Measurements from ENCODE around the gene LYSMD3. TPM values are rescaled to one million over a fixed set of nuclear protein-coding genes. Genes with fewer than 3 reads are reported as not detected.

LYSMD3 gene
- total and polyA plus RNA-seq, 10 of the 15 experiments (the other 5 are each of a cell fraction or from before 2014, with no cell fraction given): 3.9 to 22.5 (median 12.6) TPM

DNA sequence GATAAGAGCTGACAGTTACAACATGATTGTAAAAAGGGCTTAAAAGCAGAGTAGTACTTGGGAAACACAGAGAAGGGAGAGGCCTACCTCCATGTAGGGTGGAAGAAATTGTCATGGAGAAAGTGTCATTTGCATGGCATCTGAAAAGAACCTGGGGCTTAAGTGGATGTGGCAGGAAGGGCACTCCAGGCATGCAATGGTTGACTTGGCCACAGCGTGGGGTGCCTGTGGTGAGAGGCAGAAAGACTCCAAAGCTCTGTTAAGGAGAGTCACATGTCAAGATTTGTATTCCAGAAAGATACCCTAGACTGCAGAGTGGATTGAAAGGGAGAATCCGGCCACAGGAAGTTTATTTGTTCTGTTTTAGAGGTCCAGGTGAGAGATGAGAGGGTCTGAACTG lies 52.3 kb downstream of the LYSMD3 start:
- H3K27me3 ChIP-seq (replicated peaks in 1 of 2; ENCODE audit: control insufficient read depth in 2 of 2, insufficient read depth in 2 of 2, low read length in 1 of 2): no peaks in the 10 kb centered on the region
- no peak overlapping the region for H3K27ac ChIP-seq (ENCODE audit: control insufficient read depth, insufficient read depth)
- H3K4me1 ChIP-seq (ENCODE audit: control insufficient read depth, insufficient read depth, low read length): peaks cover 3% of the 10 kb centered on the region; the same call in 1 of the 2 replicates
- ChIA-PET POLR2A (interaction anchor here (1.2 kb wide), 1 partner anchor 11 kb away, joined by 6 read pairs; no protein-coding TSS in a partner anchor), CTCF (interaction anchor here (0.7 to 4.9 kb wide), 8 partner anchors 10 to 325 kb away, joined by 3 to 30 read pairs (median 4); partner anchors contain the start of gene LYSMD3), SMC1A (ENCODE audit: uncharacterized antibody, unreplicated experiment) (interaction anchor here (1.0 to 2.0 kb wide), 8 partner anchors 10 to 127 kb away, joined by 3 to 9 read pairs (median 6); partner anchors contain the start of gene LYSMD3), RAD21 (ENCODE audit: unreplicated experiment) (interaction anchor here (1.0 to 4.6 kb wide), 5 partner anchors 23 to 67 kb away, joined by 3 to 37 read pairs (median 4); partner anchors contain the start of gene LYSMD3)
- no TSS peak for BruUV-seq (replicated peaks)
- H3K79me2 ChIP-seq (ENCODE audit: control insufficient read depth, insufficient read depth, low read length): peaks cover 29% of the 10 kb centered on the region
- in situ Hi-C loops (cut with MboI): no loop called here
- H3K4me2 ChIP-seq (ENCODE audit: control insufficient read depth, insufficient read depth): peak overlapping the region; percentile 10
- FAIRE-seq: no peak
- 88% methylated on average over 2 of the region's 2 CpGs for WGBS (ENCODE audit: insufficient coverage, insufficient replicate concordance, low lambda C conversion rate, missing lambda C conversion rate)
- H2AFZ ChIP-seq (ENCODE audit: control insufficient read depth, low read depth, low read length): no peak overlapping the region
- H3K4me3 ChIP-seq: peak overlapping the region; percentile 8; the same call in 1 of the 2 replicates
- intact Hi-C loops (cut with micrococcal nuclease; ENCODE audit: unreplicated experiment): loop anchor here (10.0 kb wide), 1 partner anchor 908 kb away; the partner anchor contains the start of gene ARRDC3
- no peaks in the 10 kb centered on the region for H4K20me1 ChIP-seq (ENCODE audit: control insufficient read depth, insufficient read depth)
- ATAC-seq: no peak
- DNase-seq (ENCODE audit: low read depth, low spot score): no peak
- no peaks in the 10 kb centered on the region for H3K9me3 ChIP-seq (replicated peaks; ENCODE audit: control insufficient read depth, insufficient read depth, low read length)
- H3K9ac ChIP-seq (ENCODE audit: control insufficient read depth, insufficient read depth, low read length): no peak overlapping the region
- no peaks in the 10 kb centered on the region for H3K36me3 ChIP-seq (ENCODE audit: control insufficient read depth in 2 of 2, insufficient read depth in 2 of 2, low read length in 1 of 2)
- TF ChIP-seq ATF7 (IDR thresholded peaks at IDR 0.05; ENCODE audit: low read depth) (no peak), FOXM1 (IDR thresholded peaks at IDR 0.05; ENCODE audit: low read depth, low read length) (no peak), SMC3 (IDR thresholded peaks at IDR 0.05; ENCODE audit: borderline replicate concordance, low read length) (no peak), NRF1 (conservative IDR thresholded peaks at IDR 0.05; ENCODE audit: low read depth, low read length) (no peak), BHLHE40 (IDR thresholded peaks at IDR 0.05; ENCODE audit: borderline replicate concordance in 1 of 2, low read depth in 2 of 2, low read length in 1 of 2) (no peak), CHD2 (IDR thresholded peaks at IDR 0.05; ENCODE audit: borderline replicate concordance, low read depth, low read length) (no peak), FOS (IDR thresholded peaks at IDR 0.05; ENCODE audit: borderline replicate concordance, extremely low read depth, insufficient read length) (no peak)
- TF ChIP-seq, protein P1, sequence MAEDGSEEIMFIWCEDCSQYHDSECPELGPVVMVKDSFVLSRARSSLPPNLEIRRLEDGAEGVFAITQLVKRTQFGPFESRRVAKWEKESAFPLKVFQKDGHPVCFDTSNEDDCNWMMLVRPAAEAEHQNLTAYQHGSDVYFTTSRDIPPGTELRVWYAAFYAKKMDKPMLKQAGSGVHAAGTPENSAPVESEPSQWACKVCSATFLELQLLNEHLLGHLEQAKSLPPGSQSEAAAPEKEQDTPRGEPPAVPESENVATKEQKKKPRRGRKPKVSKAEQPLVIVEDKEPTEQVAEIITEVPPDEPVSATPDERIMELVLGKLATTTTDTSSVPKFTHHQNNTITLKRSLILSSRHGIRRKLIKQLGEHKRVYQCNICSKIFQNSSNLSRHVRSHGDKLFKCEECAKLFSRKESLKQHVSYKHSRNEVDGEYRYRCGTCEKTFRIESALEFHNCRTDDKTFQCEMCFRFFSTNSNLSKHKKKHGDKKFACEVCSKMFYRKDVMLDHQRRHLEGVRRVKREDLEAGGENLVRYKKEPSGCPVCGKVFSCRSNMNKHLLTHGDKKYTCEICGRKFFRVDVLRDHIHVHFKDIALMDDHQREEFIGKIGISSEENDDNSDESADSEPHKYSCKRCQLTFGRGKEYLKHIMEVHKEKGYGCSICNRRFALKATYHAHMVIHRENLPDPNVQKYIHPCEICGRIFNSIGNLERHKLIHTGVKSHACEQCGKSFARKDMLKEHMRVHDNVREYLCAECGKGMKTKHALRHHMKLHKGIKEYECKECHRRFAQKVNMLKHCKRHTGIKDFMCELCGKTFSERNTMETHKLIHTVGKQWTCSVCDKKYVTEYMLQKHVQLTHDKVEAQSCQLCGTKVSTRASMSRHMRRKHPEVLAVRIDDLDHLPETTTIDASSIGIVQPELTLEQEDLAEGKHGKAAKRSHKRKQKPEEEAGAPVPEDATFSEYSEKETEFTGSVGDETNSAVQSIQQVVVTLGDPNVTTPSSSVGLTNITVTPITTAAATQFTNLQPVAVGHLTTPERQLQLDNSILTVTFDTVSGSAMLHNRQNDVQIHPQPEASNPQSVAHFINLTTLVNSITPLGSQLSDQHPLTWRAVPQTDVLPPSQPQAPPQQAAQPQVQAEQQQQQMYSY (CRISPR knock-in tag; IDR thresholded peaks at IDR 0.05): no peak
- TF ChIP-seq, protein P2, sequence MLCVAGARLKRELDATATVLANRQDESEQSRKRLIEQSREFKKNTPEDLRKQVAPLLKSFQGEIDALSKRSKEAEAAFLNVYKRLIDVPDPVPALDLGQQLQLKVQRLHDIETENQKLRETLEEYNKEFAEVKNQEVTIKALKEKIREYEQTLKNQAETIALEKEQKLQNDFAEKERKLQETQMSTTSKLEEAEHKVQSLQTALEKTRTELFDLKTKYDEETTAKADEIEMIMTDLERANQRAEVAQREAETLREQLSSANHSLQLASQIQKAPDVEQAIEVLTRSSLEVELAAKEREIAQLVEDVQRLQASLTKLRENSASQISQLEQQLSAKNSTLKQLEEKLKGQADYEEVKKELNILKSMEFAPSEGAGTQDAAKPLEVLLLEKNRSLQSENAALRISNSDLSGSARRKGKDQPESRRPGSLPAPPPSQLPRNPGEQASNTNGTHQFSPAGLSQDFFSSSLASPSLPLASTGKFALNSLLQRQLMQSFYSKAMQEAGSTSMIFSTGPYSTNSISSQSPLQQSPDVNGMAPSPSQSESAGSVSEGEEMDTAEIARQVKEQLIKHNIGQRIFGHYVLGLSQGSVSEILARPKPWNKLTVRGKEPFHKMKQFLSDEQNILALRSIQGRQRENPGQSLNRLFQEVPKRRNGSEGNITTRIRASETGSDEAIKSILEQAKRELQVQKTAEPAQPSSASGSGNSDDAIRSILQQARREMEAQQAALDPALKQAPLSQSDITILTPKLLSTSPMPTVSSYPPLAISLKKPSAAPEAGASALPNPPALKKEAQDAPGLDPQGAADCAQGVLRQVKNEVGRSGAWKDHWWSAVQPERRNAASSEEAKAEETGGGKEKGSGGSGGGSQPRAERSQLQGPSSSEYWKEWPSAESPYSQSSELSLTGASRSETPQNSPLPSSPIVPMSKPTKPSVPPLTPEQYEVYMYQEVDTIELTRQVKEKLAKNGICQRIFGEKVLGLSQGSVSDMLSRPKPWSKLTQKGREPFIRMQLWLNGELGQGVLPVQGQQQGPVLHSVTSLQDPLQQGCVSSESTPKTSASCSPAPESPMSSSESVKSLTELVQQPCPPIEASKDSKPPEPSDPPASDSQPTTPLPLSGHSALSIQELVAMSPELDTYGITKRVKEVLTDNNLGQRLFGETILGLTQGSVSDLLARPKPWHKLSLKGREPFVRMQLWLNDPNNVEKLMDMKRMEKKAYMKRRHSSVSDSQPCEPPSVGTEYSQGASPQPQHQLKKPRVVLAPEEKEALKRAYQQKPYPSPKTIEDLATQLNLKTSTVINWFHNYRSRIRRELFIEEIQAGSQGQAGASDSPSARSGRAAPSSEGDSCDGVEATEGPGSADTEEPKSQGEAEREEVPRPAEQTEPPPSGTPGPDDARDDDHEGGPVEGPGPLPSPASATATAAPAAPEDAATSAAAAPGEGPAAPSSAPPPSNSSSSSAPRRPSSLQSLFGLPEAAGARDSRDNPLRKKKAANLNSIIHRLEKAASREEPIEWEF (IDR thresholded peaks at IDR 0.05; ENCODE audit: insufficient replicate concordance, low read depth, low read length): no peak
- TF ChIP-seq, protein P3, sequence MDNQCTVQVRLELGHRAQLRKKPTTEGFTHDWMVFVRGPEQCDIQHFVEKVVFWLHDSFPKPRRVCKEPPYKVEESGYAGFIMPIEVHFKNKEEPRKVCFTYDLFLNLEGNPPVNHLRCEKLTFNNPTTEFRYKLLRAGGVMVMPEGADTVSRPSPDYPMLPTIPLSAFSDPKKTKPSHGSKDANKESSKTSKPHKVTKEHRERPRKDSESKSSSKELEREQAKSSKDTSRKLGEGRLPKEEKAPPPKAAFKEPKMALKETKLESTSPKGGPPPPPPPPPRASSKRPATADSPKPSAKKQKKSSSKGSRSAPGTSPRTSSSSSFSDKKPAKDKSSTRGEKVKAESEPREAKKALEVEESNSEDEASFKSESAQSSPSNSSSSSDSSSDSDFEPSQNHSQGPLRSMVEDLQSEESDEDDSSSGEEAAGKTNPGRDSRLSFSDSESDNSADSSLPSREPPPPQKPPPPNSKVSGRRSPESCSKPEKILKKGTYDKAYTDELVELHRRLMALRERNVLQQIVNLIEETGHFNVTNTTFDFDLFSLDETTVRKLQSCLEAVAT (IDR thresholded peaks at IDR 0.05): no peak
- TF ChIP-seq, protein P4, sequence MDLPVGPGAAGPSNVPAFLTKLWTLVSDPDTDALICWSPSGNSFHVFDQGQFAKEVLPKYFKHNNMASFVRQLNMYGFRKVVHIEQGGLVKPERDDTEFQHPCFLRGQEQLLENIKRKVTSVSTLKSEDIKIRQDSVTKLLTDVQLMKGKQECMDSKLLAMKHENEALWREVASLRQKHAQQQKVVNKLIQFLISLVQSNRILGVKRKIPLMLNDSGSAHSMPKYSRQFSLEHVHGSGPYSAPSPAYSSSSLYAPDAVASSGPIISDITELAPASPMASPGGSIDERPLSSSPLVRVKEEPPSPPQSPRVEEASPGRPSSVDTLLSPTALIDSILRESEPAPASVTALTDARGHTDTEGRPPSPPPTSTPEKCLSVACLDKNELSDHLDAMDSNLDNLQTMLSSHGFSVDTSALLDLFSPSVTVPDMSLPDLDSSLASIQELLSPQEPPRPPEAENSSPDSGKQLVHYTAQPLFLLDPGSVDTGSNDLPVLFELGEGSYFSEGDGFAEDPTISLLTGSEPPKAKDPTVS (IDR thresholded peaks at IDR 0.05; ENCODE audit: low read depth, low read length): no peak
